ENCODE results near the gene C19orf33.

The C19orf33 gene

GRCh38 chr19:38285567-38285966 lies 18.5 kb upstream of the C19orf33 start:
- peaks cover 0 to 29% (median 13%) of the 10 kb centered on the region in 11 experiments; a peak in 10 of 22 replicates for H4K20me1 ChIP-seq
- no peak for TF ChIP-seq Cebpa-rat (IDR thresholded peaks at IDR 0.05)
- peaks cover 64 to 98% (median 77%) of the 10 kb centered on the region in 10 experiments for H3K4me1 ChIP-seq
- peak overlapping the region in 1 of 11 experiments; percentile 67; a peak in 1 of 22 replicates for H3K27ac ChIP-seq
- H3K27me3 ChIP-seq = no peaks in the 10 kb centered on the region
- H3K4me2 ChIP-seq = peak overlapping the region; percentile 76 to 92 (median 82); a peak in 21 of 22 replicates
- peaks cover 24 to 56% (median 33%) of the 10 kb centered on the region in 11 experiments; a peak in 21 of 22 replicates for H3K36me3 ChIP-seq
- H3K9me3 ChIP-seq (replicated peaks in 1 of 11) = no peaks in the 10 kb centered on the region
- H3K4me3 ChIP-seq = peak overlapping the region in 1 of 10 experiments; percentile 23; a peak in 1 of 20 replicates
- H3K9ac ChIP-seq = peak overlapping the region in 1 of 11 experiments; percentile 5; a peak in 1 of 22 replicates

- Histone ChIP-seq H3K4me2 (peak overlapping the region in 7 of 11 experiments; percentile 33 to 92 (median 78); a peak in 14 of 22 replicates), H3K27ac (peak overlapping the region in 7 of 11 experiments; percentile 9 to 65 (median 52); a peak in 13 of 22 replicates), H3K9ac (peak overlapping the region in 4 of 11 experiments; percentile 27 to 59 (median 39); a peak in 4 of 22 replicates), H3K27me3 (no peaks in the 10 kb centered on the region), H4K20me1 (peaks cover 0 to 20% (median 6%) of the 10 kb centered on the region in 11 experiments; a peak in 10 of 22 replicates), H3K36me3 (peaks cover 41 to 76% (median 51%) of the 10 kb centered on the region in 11 experiments), H3K4me3 (no peak overlapping the region), H3K9me3 (replicated peaks in 1 of 11) (no peaks in the 10 kb centered on the region), H3K4me1 (peaks cover 45 to 86% (median 71%) of the 10 kb centered on the region in 10 experiments)
- no peak for TF ChIP-seq Cebpa-rat (IDR thresholded peaks at IDR 0.05)
Observed at GRCh38 chr19:38287604-38288003, 16.4 kb upstream of the C19orf33 start.

GRCh38 chr19:38288123-38288855 lies 15.8 kb upstream of the C19orf33 start:
- Histone ChIP-seq H3K27ac (peak overlapping the region in 6 of 11 experiments; percentile 9 to 65 (median 54); a peak in 11 of 22 replicates), H4K20me1 (peaks cover 0 to 20% (median 3%) of the 10 kb centered on the region in 11 experiments; a peak in 10 of 22 replicates), H3K4me1 (peaks cover 40 to 79% (median 67%) of the 10 kb centered on the region in 10 experiments), H3K9ac (peak overlapping the region in 6 of 11 experiments; percentile 18 to 59 (median 32); a peak in 5 of 22 replicates), H3K4me3 (no peak overlapping the region), H3K9me3 (replicated peaks in 1 of 11) (no peaks in the 10 kb centered on the region), H3K27me3 (no peaks in the 10 kb centered on the region), H3K36me3 (peaks cover 41 to 83% (median 58%) of the 10 kb centered on the region in 11 experiments), H3K4me2 (peak overlapping the region in 6 of 11 experiments; percentile 61 to 90 (median 80); a peak in 13 of 22 replicates)
- no peak for TF ChIP-seq Cebpa-rat (IDR thresholded peaks at IDR 0.05)

GRCh38 chr19:38289955-38290354 lies 14.1 kb upstream of the C19orf33 start:
- Histone ChIP-seq H3K9me3 (replicated peaks in 1 of 11) (no peaks in the 10 kb centered on the region), H3K27me3 (no peaks in the 10 kb centered on the region), H3K9ac (peak overlapping the region in 4 of 11 experiments; percentile 1 to 29 (median 13); a peak in 4 of 22 replicates), H4K20me1 (peaks cover 0 to 20% (median 0%) of the 10 kb centered on the region in 11 experiments; a peak in 8 of 22 replicates), H3K4me1 (peaks cover 24 to 62% (median 52%) of the 10 kb centered on the region in 10 experiments), H3K4me3 (no peak overlapping the region), H3K36me3 (peaks cover 41 to 95% (median 65%) of the 10 kb centered on the region in 11 experiments), H3K27ac (peak overlapping the region in 3 of 11 experiments; percentile 32 to 35 (median 35); a peak in 3 of 22 replicates), H3K4me2 (peak overlapping the region in 5 of 11 experiments; percentile 49 to 88 (median 57); a peak in 9 of 22 replicates)
- TF ChIP-seq Cebpa-rat (IDR thresholded peaks at IDR 0.05) = no peak

- Histone ChIP-seq H3K4me3 (no peak overlapping the region), H3K36me3 (peaks cover 41 to 89% (median 65%) of the 10 kb centered on the region in 11 experiments), H4K20me1 (peaks cover 0 to 20% (median 0%) of the 10 kb centered on the region in 11 experiments; a peak in 8 of 22 replicates), H3K27me3 (no peaks in the 10 kb centered on the region), H3K4me1 (peaks cover 16 to 55% (median 45%) of the 10 kb centered on the region in 10 experiments), H3K27ac (peak overlapping the region in 3 of 11 experiments; percentile 32 to 35 (median 35); a peak in 5 of 22 replicates), H3K9me3 (replicated peaks in 1 of 11) (no peaks in the 10 kb centered on the region), H3K9ac (peak overlapping the region in 5 of 11 experiments; percentile 8 to 29 (median 24); a peak in 5 of 22 replicates), H3K4me2 (peak overlapping the region in 5 of 11 experiments; percentile 49 to 88 (median 57); a peak in 9 of 22 replicates)
- no peak for TF ChIP-seq Cebpa-rat (IDR thresholded peaks at IDR 0.05)
Observed at GRCh38 chr19:38290631-38291147, 13.4 kb upstream of the C19orf33 start.

- TF ChIP-seq Cebpa-rat (IDR thresholded peaks at IDR 0.05) = no peak
Observed at GRCh38 chr19:38291855-38292254, 12.2 kb upstream of the C19orf33 start.

GRCh38 chr19:38293281-38293680 lies 10.8 kb upstream of the C19orf33 start:
- H3K4me2 ChIP-seq = no peak overlapping the region
- H3K27me3 ChIP-seq = no peaks in the 10 kb centered on the region
- H3K27ac ChIP-seq = no peak overlapping the region
- no peak overlapping the region for H3K4me3 ChIP-seq
- TF ChIP-seq Cebpa-rat (IDR thresholded peaks at IDR 0.05) = no peak
- peaks cover 39 to 65% (median 56%) of the 10 kb centered on the region in 11 experiments for H3K36me3 ChIP-seq
- H4K20me1 ChIP-seq = peaks cover 0 to 13% (median 0%) of the 10 kb centered on the region in 11 experiments; a peak in 5 of 22 replicates
- H3K9ac ChIP-seq = no peak overlapping the region
- peaks cover 1 to 29% (median 22%) of the 10 kb centered on the region in 10 experiments; a peak in 17 of 20 replicates for H3K4me1 ChIP-seq
- H3K9me3 ChIP-seq (replicated peaks in 1 of 11) = peaks cover 0 to 4% (median 0%) of the 10 kb centered on the region in 11 experiments; a peak in 1 of 22 replicates

More at GRCh38 chr19:38291855-38292254, 12.2 kb upstream of the C19orf33 start:
- Histone ChIP-seq H3K4me1 (peaks cover 5 to 43% (median 33%) of the 10 kb centered on the region in 10 experiments; a peak in 19 of 20 replicates), H3K27ac (no peak overlapping the region), H3K9ac (no peak overlapping the region), H3K9me3 (replicated peaks in 1 of 11) (peaks cover 0 to 3% (median 0%) of the 10 kb centered on the region in 11 experiments; a peak in 1 of 22 replicates), H3K36me3 (peaks cover 39 to 78% (median 60%) of the 10 kb centered on the region in 11 experiments), H3K4me2 (no peak overlapping the region), H3K4me3 (no peak overlapping the region), H3K27me3 (no peaks in the 10 kb centered on the region), H4K20me1 (peaks cover 0 to 20% (median 0%) of the 10 kb centered on the region in 11 experiments; a peak in 8 of 22 replicates)

- peaks cover 30 to 57% (median 48%) of the 10 kb centered on the region in 11 experiments for H3K36me3 ChIP-seq
Observed at GRCh38 chr19:38294090-38294489, 10.0 kb upstream of the C19orf33 start.

More at GRCh38 chr19:38294090-38294489, 10.0 kb upstream of the C19orf33 start:
- Histone ChIP-seq H3K4me2 (no peak overlapping the region), H3K27ac (no peak overlapping the region), H3K4me3 (no peak overlapping the region), H4K20me1 (peaks cover 0 to 11% (median 0%) of the 10 kb centered on the region in 11 experiments; a peak in 4 of 22 replicates), H3K9ac (no peak overlapping the region), H3K4me1 (peaks cover 7 to 29% (median 19%) of the 10 kb centered on the region in 10 experiments; a peak in 18 of 20 replicates), H3K9me3 (replicated peaks in 1 of 11) (peaks cover 0 to 4% (median 0%) of the 10 kb centered on the region in 11 experiments; a peak in 1 of 22 replicates), H3K27me3 (no peaks in the 10 kb centered on the region)
- TF ChIP-seq Cebpa-rat (IDR thresholded peaks at IDR 0.05) = no peak

Measured in BLaER1 treated with 17β-estradiol and CSF1 and Interleukin-3, amounts not matched to agents 10 nM and 100 nM (cell line).